Measurements from ENCODE around the gene KCNQ1. TPM values are rescaled to one million over a fixed set of nuclear protein-coding genes. Genes with fewer than 3 reads are reported as not detected.

The KCNQ1 gene
- total and polyA plus RNA-seq, 4 donors = 15.4 to 41.7 (median 26.2) TPM

- DNase-seq = no peak
- Histone ChIP-seq H3K4me1 (ENCODE audit: control insufficient read depth in 5 of 5, insufficient read depth in 5 of 5, low read length in 5 of 5) (peaks cover 0 to 14% (median 6%) of the 10 kb centered on the region in 5 donors), H3K27me3 (ENCODE audit: control insufficient read depth in 3 of 3, insufficient read depth in 3 of 3, low read length in 2 of 3) (no peaks in the 10 kb centered on the region), H3K4me3 (no peak overlapping the region), H3K27ac (ENCODE audit: low read depth in 1 of 2, low read length in 1 of 2) (no peak overlapping the region), H3K9ac (ENCODE audit: insufficient read depth in 1 of 2, low read length in 2 of 2) (no peak overlapping the region), H3K9me3 (ENCODE audit: control insufficient read depth in 4 of 4, insufficient read depth in 3 of 4, low read length in 3 of 4) (no peaks in the 10 kb centered on the region), H3K36me3 (ENCODE audit: control insufficient read depth in 4 of 4, insufficient read depth in 4 of 4, low read length in 4 of 4) (peaks cover 0 to 2% (median 0%) of the 10 kb centered on the region in 4 donors)
- ATAC-seq (ENCODE audit: insufficient read depth, low FRiP score) = no peak
- TF ChIP-seq, protein P1, sequence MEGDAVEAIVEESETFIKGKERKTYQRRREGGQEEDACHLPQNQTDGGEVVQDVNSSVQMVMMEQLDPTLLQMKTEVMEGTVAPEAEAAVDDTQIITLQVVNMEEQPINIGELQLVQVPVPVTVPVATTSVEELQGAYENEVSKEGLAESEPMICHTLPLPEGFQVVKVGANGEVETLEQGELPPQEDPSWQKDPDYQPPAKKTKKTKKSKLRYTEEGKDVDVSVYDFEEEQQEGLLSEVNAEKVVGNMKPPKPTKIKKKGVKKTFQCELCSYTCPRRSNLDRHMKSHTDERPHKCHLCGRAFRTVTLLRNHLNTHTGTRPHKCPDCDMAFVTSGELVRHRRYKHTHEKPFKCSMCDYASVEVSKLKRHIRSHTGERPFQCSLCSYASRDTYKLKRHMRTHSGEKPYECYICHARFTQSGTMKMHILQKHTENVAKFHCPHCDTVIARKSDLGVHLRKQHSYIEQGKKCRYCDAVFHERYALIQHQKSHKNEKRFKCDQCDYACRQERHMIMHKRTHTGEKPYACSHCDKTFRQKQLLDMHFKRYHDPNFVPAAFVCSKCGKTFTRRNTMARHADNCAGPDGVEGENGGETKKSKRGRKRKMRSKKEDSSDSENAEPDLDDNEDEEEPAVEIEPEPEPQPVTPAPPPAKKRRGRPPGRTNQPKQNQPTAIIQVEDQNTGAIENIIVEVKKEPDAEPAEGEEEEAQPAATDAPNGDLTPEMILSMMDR (IDR thresholded peaks at IDR 0.05; ENCODE audit: control extremely low read depth, extremely low read depth) = no peak
- WGBS, 2 donors = 88 to 93% methylated on average over 17 of the region's 17 CpGs
Measured at GRCh38 chr11:2530131-2530854, 85.5 kb downstream of the KCNQ1 start.

- TF ChIP-seq, protein P1 (IDR thresholded peaks at IDR 0.05; ENCODE audit: control extremely low read depth, extremely low read depth) = no peak
- Histone ChIP-seq H3K9me3 (ENCODE audit: control insufficient read depth in 4 of 4, insufficient read depth in 3 of 4, low read length in 3 of 4) (no peaks in the 10 kb centered on the region), H3K9ac (ENCODE audit: insufficient read depth in 1 of 2, low read length in 2 of 2) (no peak overlapping the region), H3K27me3 (ENCODE audit: control insufficient read depth in 3 of 3, insufficient read depth in 3 of 3, low read length in 2 of 3) (no peaks in the 10 kb centered on the region), H3K4me3 (no peak overlapping the region), H3K36me3 (ENCODE audit: control insufficient read depth in 4 of 4, insufficient read depth in 4 of 4, low read length in 4 of 4) (peaks cover 0 to 2% (median 0%) of the 10 kb centered on the region in 4 donors), H3K4me1 (ENCODE audit: control insufficient read depth in 5 of 5, insufficient read depth in 5 of 5, low read length in 5 of 5) (peaks cover 0 to 14% (median 6%) of the 10 kb centered on the region in 5 donors), H3K27ac (ENCODE audit: low read depth in 1 of 2, low read length in 1 of 2) (no peak overlapping the region)
- DNase-seq = no peak
- no peak for ATAC-seq (ENCODE audit: insufficient read depth, low FRiP score)
- WGBS, 2 donors = 89 to 92% methylated on average over 10 of the region's 10 CpGs
Measured at GRCh38 chr11:2530855-2531200, 86.0 kb downstream of the KCNQ1 start.

GRCh38 chr11:2531277-2531986, 86.6 kb downstream of the KCNQ1 start:
- 45 to 50% methylated on average over 14 of the region's 14 CpGs for WGBS, 2 donors
- TF ChIP-seq, protein P1 (IDR thresholded peaks at IDR 0.05; ENCODE audit: control extremely low read depth, extremely low read depth) = peak; percentile 93
- Histone ChIP-seq H3K4me1 (ENCODE audit: control insufficient read depth in 5 of 5, insufficient read depth in 5 of 5, low read length in 5 of 5) (peaks cover 0 to 14% (median 6%) of the 10 kb centered on the region in 5 donors), H3K27me3 (ENCODE audit: control insufficient read depth in 3 of 3, insufficient read depth in 3 of 3, low read length in 2 of 3) (no peaks in the 10 kb centered on the region), H3K9me3 (ENCODE audit: control insufficient read depth in 4 of 4, insufficient read depth in 3 of 4, low read length in 3 of 4) (no peaks in the 10 kb centered on the region), H3K9ac (ENCODE audit: insufficient read depth in 1 of 2, low read length in 2 of 2) (no peak overlapping the region), H3K4me3 (no peak overlapping the region), H3K27ac (ENCODE audit: low read depth in 1 of 2, low read length in 1 of 2) (no peak overlapping the region), H3K36me3 (ENCODE audit: control insufficient read depth in 4 of 4, insufficient read depth in 4 of 4, low read length in 4 of 4) (peaks cover 0 to 2% (median 0%) of the 10 kb centered on the region in 4 donors)
- peak; percentile 78 to 84 (median 81) for DNase-seq
- peak; percentile 70 for ATAC-seq (ENCODE audit: insufficient read depth, low FRiP score)
